WERI-Rb-1 (cell line): ENCODE measurements around the gene SMIM24.

Experiments
- DNase-seq: peaks from one replicate; pipeline ENCODE4 v3.0.0-alpha.2; 2020
- H3K27ac ChIP-seq: fragments of 250-450 bp; sonication (Bioruptor Pico); 2 replicates; pipeline ENCODE4 v1.5.1; 2020; ENCODE audit warnings: mild to moderate bottlenecking, moderate library complexity
- H3K27me3 ChIP-seq: fragments of 250-450 bp; sonication (Bioruptor Pico); 2 replicates; pipeline ENCODE4 v1.5.1; 2021; ENCODE audit warnings: mild to moderate bottlenecking, low read depth, moderate library complexity; ENCODE audit not compliant: insufficient read depth, severe bottlenecking
- H3K36me3 ChIP-seq: fragments of 250-450 bp; sonication (Bioruptor Pico); 2 replicates; pipeline ENCODE4 v1.5.1; 2020; ENCODE audit warnings: mild to moderate bottlenecking, moderate library complexity
- H3K4me3 ChIP-seq: 2 replicates; pipeline ENCODE4 v1.5.1; 2011; ENCODE audit warnings: low read depth, mild to moderate bottlenecking, control low read depth, low read length
- H3K9me3 ChIP-seq: fragments of 250-450 bp; sonication (Bioruptor Pico); 2 replicates; pipeline ENCODE4 v1.5.1; 2021; ENCODE audit warnings: mild to moderate bottlenecking, moderate library complexity; ENCODE audit not compliant: severe bottlenecking
- CTCF ChIP-seq: IDR thresholded peaks from 2 replicates; pipeline ENCODE4 v1.5.1; 2011; ENCODE audit warnings: low read depth, mild to moderate bottlenecking, control low read depth, inconsistent platforms, low read length

Gene SMIM24

GRCh38 chr19:3467437-3468198 is 12.7 kb downstream of the SMIM24 start:
- no peaks in the 10 kb centered on the region; the same call in 1 of the 2 replicates for H3K36me3 ChIP-seq
- H3K27me3 ChIP-seq, result peaks cover 10% of the 10 kb centered on the region
- no peaks in the 10 kb centered on the region for H3K9me3 ChIP-seq

GRCh38 chr19:3466635-3467034 is 13.7 kb downstream of the SMIM24 start:
- Histone ChIP-seq H3K36me3 (no peaks in the 10 kb centered on the region; the same call in none of the 2 replicates), H3K27me3 (peaks cover 10% of the 10 kb centered on the region), H3K9me3 (no peaks in the 10 kb centered on the region), H3K27ac (no peak overlapping the region), H3K4me3 (no peak overlapping the region)
- TF ChIP-seq CTCF, result no peak
- no peak for DNase-seq

More at GRCh38 chr19:3467437-3468198, 12.7 kb downstream of the SMIM24 start:
- TF ChIP-seq CTCF, result no peak
- H3K27ac ChIP-seq, result no peak overlapping the region
- H3K4me3 ChIP-seq, result no peak overlapping the region
- DNase-seq, result no peak

- no peak overlapping the region for H3K4me3 ChIP-seq
- peaks cover 7% of the 10 kb centered on the region for H3K27me3 ChIP-seq
- TF ChIP-seq CTCF, result no peak
- DNase-seq, result no peak
- H3K9me3 ChIP-seq, result no peaks in the 10 kb centered on the region
- H3K27ac ChIP-seq, result no peak overlapping the region
- H3K36me3 ChIP-seq, result peaks cover under 1% of the 10 kb centered on the region
Observed at GRCh38 chr19:3465552-3465951, 14.8 kb downstream of the SMIM24 start.

- no peaks in the 10 kb centered on the region for H3K27me3 ChIP-seq
- no peak for TF ChIP-seq CTCF
Observed at GRCh38 chr19:3464587-3465235, 15.6 kb downstream of the SMIM24 start.

GRCh38 chr19:3463714-3464586 is 16.4 kb downstream of the SMIM24 start:
- no peaks in the 10 kb centered on the region for H3K27me3 ChIP-seq
- DNase-seq, result no peak
- H3K4me3 ChIP-seq, result no peak overlapping the region
- no peak overlapping the region for H3K27ac ChIP-seq
- no peak for TF ChIP-seq CTCF
- H3K36me3 ChIP-seq, result peaks cover 7% of the 10 kb centered on the region
- no peaks in the 10 kb centered on the region for H3K9me3 ChIP-seq

More at GRCh38 chr19:3464587-3465235, 15.6 kb downstream of the SMIM24 start:
- no peak for DNase-seq
- H3K36me3 ChIP-seq, result peaks cover 7% of the 10 kb centered on the region
- H3K9me3 ChIP-seq, result no peaks in the 10 kb centered on the region
- no peak overlapping the region for H3K4me3 ChIP-seq
- H3K27ac ChIP-seq, result no peak overlapping the region
